ENCODE results near the gene TMTC4. TPM values are rescaled to one million over a fixed set of nuclear protein-coding genes. Genes with fewer than 3 reads are reported as not detected.

TMTC4 gene
- total RNA-seq, 1 experiment from 2014 or later: 45.4 TPM

GRCh38 chr13:100560498-100561157, 114.0 kb downstream of the TMTC4 start:
- Mint-ChIP-seq H3K27ac (ENCODE audit: unreplicated experiment) (no peak overlapping the region), H3K4me1 (ENCODE audit: low read depth, unreplicated experiment) (no peaks in the 10 kb centered on the region), H3K27me3 (ENCODE audit: insufficient read depth, unreplicated experiment) (peaks cover 6% of the 10 kb centered on the region), H3K4me3 (ENCODE audit: unreplicated experiment) (no peak overlapping the region), H3K9me3 (ENCODE audit: unreplicated experiment) (no peaks in the 10 kb centered on the region), H3K36me3 (ENCODE audit: insufficient read depth, unreplicated experiment) (no peaks in the 10 kb centered on the region)
- no peak overlapping the region for H3K4me3 ChIP-seq (ENCODE audit: low read depth, low read length)
- H3K27me3 ChIP-seq (replicated peaks; ENCODE audit: control insufficient read depth, insufficient read depth, low read length): no peaks in the 10 kb centered on the region
- intact Hi-C loops (cut with micrococcal nuclease; ENCODE audit: unreplicated experiment): no loop called here
- no peak for DNase-seq
- H3K9me3 ChIP-seq: no peaks in the 10 kb centered on the region
- no TSS peak for BruUV-seq (replicated peaks)
- POLR2A ChIA-PET: no interaction called here
- no peaks in the 10 kb centered on the region for H3K36me3 ChIP-seq (ENCODE audit: control insufficient read depth, insufficient read depth, low read length)
- no peaks in the 10 kb centered on the region for H3K4me1 ChIP-seq
- CTCF ChIA-PET: no interaction called here
- TF ChIP-seq CTCF (IDR thresholded peaks at IDR 0.05; ENCODE audit: insufficient read depth in 1 of 2, low read depth in 1 of 2, low read length in 1 of 2, severe bottlenecking in 1 of 2, unreplicated experiment in 1 of 2): no peak

- H3K27ac Mint-ChIP-seq (ENCODE audit: unreplicated experiment): no peak overlapping the region
- TF ChIP-seq CTCF (IDR thresholded peaks at IDR 0.05; ENCODE audit: insufficient read depth in 1 of 2, low read depth in 1 of 2, low read length in 1 of 2, severe bottlenecking in 1 of 2, unreplicated experiment in 1 of 2): no peak
- H3K36me3 Mint-ChIP-seq (ENCODE audit: insufficient read depth, unreplicated experiment): no peaks in the 10 kb centered on the region
- H3K4me1 Mint-ChIP-seq (ENCODE audit: low read depth, unreplicated experiment): no peaks in the 10 kb centered on the region
- Histone ChIP-seq H3K9me3 (no peaks in the 10 kb centered on the region), H3K27me3 (replicated peaks; ENCODE audit: control insufficient read depth, insufficient read depth, low read length) (no peaks in the 10 kb centered on the region), H3K36me3 (ENCODE audit: control insufficient read depth, insufficient read depth, low read length) (no peaks in the 10 kb centered on the region), H3K4me1 (no peaks in the 10 kb centered on the region), H3K4me3 (ENCODE audit: low read depth, low read length) (no peak overlapping the region)
- H3K27me3 Mint-ChIP-seq (ENCODE audit: insufficient read depth, unreplicated experiment): peaks cover 6% of the 10 kb centered on the region
- no peaks in the 10 kb centered on the region for H3K9me3 Mint-ChIP-seq (ENCODE audit: unreplicated experiment)
- DNase-seq: no peak
- H3K4me3 Mint-ChIP-seq (ENCODE audit: unreplicated experiment): no peak overlapping the region
- CTCF ChIA-PET: no interaction called here
- intact Hi-C loops (cut with micrococcal nuclease; ENCODE audit: unreplicated experiment): no loop called here
- BruUV-seq (replicated peaks): no TSS peak
- POLR2A ChIA-PET: no interaction called here
Observed at GRCh38 chr13:100559886-100560285, 114.7 kb downstream of the TMTC4 start.

Other genes starting within 250 kb of the TMTC4 start
- gene GGACT, start 86.0 kb downstream of the TMTC4 start, total RNA-seq (2022): 3.5 and 3.6 TPM in 2 replicates

All from Caco-2 (cell line).